RWPE1 (cell line): ENCODE measurements around the gene NRK.
"Not testable (repeated sequence)": the region's sequence is repeated elsewhere in the genome, so short reads cannot be mapped to it uniquely, and the experiment has no call there.

ENCODE experiments used
- CTCF ChIA-PET: fragments of 350-600 bp; sonication (Branson Sonifier 250); formaldehyde crosslinking; extraction: SDS; loops from one replicate; lab custom pipeline; 2021; lab: Yijun Ruan, JAX
- POLR2A ChIA-PET: fragments of 400-600 bp; formaldehyde crosslinking; extraction: SDS; loops from one replicate; lab custom pipeline; 2020; ENCODE audit warnings: antibody characterized with exemption; ENCODE audit not compliant: low non-redundant PET; lab: Yijun Ruan, JAX
- DNase-seq: peaks from one replicate; pipeline ENCODE4 v3.0.0; 2012; ENCODE audit warnings: low spot score
- H3K27ac ChIP-seq: fragments of 450-650 bp; 2 replicates; pipeline ENCODE4 v1.5.1; 2017
- TF ChIP-seq, protein P1 (sequence below): fragments of 450-650 bp; conservative IDR thresholded peaks from 2 replicates; pipeline ENCODE4 v1.5.1; 2017; ENCODE audit warnings: low read depth, mild to moderate bottlenecking

Gene NRK

GRCh38 chrX:105999294-105999693 is 177.0 kb downstream of the NRK start:
- no peak for DNase-seq
- TF ChIP-seq, protein P1, sequence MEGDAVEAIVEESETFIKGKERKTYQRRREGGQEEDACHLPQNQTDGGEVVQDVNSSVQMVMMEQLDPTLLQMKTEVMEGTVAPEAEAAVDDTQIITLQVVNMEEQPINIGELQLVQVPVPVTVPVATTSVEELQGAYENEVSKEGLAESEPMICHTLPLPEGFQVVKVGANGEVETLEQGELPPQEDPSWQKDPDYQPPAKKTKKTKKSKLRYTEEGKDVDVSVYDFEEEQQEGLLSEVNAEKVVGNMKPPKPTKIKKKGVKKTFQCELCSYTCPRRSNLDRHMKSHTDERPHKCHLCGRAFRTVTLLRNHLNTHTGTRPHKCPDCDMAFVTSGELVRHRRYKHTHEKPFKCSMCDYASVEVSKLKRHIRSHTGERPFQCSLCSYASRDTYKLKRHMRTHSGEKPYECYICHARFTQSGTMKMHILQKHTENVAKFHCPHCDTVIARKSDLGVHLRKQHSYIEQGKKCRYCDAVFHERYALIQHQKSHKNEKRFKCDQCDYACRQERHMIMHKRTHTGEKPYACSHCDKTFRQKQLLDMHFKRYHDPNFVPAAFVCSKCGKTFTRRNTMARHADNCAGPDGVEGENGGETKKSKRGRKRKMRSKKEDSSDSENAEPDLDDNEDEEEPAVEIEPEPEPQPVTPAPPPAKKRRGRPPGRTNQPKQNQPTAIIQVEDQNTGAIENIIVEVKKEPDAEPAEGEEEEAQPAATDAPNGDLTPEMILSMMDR, result no peak
- POLR2A ChIA-PET, result no interaction called here
- no peak overlapping the region for H3K27ac ChIP-seq
- CTCF ChIA-PET, result no interaction called here

- ChIA-PET CTCF (interaction anchor here (0.7 kb wide), 1 partner anchor 220 kb away, joined by 3 read pairs; no protein-coding TSS in a partner anchor), POLR2A (no interaction called here)
- TF ChIP-seq, protein P1, result no peak
- DNase-seq, result no peak
- no peak overlapping the region for H3K27ac ChIP-seq
Measured at GRCh38 chrX:106000203-106000602, 177.9 kb downstream of the NRK start.

DNA sequence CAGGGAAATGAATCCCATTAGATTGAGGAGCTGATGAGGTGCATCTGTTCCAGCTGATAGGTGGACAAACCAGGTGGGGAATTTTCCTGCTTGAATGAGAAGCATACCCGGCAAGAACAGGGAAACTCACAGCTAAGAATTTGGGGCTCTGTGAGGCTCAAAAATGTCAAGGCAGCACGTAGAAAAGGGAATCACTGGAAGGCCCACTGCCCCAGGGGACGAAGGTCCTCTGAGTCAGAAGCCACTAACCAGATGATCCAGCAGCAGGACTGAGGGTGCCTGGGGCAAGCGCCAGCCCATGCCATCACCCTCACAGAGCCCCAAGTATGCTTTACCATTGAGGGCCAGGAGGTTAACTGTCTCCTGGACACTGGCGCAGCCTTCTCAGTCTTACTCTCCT is 178.3 kb downstream of the NRK start:
- H3K27ac ChIP-seq, POLR2A ChIA-PET: not testable (repeated sequence)
- CTCF ChIA-PET, result interaction anchor here (0.7 kb wide), 1 partner anchor 220 kb away, joined by 3 read pairs; no protein-coding TSS in a partner anchor

DNA sequence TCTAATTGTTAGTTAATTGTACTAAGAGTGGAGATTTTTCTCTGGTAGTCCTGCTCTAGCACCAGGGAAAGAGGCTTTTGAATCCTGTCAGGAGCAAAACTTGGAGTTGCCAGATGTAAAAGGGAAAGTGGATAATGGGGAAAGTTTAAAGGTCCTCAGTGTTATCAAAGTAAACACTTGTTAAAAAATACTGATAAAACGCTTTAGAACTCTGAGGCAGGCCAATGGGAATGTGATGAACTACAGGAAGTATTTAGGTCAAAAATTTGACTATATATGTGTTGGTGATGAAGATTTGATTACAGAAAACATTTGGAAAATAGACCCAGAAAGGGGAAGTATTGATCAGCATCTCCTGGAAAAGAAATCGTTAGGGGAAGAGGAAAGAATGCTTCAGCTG is 183.3 kb downstream of the NRK start:
- ChIA-PET CTCF (no interaction called here), POLR2A (no interaction called here)
- TF ChIP-seq, protein P1, result no peak
- no peak for DNase-seq
- no peak overlapping the region for H3K27ac ChIP-seq

More for the DNA sequence above, 178.3 kb downstream of the NRK start:
- not testable (repeated sequence) for DNase-seq

DNA sequence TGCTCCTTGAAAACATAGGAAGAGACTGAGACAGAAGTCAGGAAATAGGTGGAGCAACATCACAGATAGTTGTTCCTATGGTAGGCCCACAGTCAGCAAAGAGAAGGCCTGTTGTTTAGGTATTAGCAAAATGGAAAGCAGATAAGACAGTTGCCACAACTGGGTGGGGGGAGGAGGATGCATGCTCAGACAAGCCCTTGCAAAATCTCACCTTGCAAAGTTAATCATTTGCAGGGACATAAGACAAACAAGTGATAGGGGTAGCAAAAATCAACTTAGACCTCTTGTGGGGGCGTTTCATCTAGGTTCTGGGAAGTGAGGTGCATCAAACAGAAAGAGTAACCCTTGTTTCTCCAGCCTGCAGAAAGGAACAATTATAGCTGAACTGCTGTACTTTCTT is 185.5 kb downstream of the NRK start:
- POLR2A ChIA-PET, result no interaction called here
- CTCF ChIA-PET, result no interaction called here
- TF ChIP-seq, protein P1, result no peak
- no peak for DNase-seq
- no peak overlapping the region for H3K27ac ChIP-seq
